H1 (cell line): ENCODE results near the gene FBXO5.

Experiments
- CHD2 ChIP-seq: IDR thresholded peaks from 2 replicates; pipeline ENCODE4 v1.6.1; 2012; ENCODE audit warnings: low read length, improper control_type of control experiment
- EP300 ChIP-seq, 2 experiments: IDR thresholded peaks; 1 replicate in 1 of 2; 2 replicates in 1 of 2; pipeline ENCODE4 v1.6.1; 2011 to 2012; ENCODE audit warnings: low read depth in 2 of 2, low read length in 2 of 2, mild to moderate bottlenecking in 2 of 2, borderline replicate concordance in 1 of 2, inconsistent platforms in 1 of 2, moderate library complexity in 1 of 2
- EZH2 ChIP-seq: fragments of 200-600 bp; sonication (generic); IDR thresholded peaks from 2 replicates; pipeline ENCODE4 v1.7.1; 2012; ENCODE audit warnings: low read depth, mild to moderate bottlenecking, moderate library complexity, low read length, inconsistent platforms; ENCODE audit not compliant: severe bottlenecking
- KDM1A ChIP-seq: fragments of 200-600, 300-600 bp; sonication (generic); IDR thresholded peaks from 2 replicates; pipeline ENCODE4 v1.7.1; 2016; ENCODE audit warnings: mild to moderate bottlenecking, low read length, borderline replicate concordance
- NANOG ChIP-seq: IDR thresholded peaks from 2 replicates; pipeline ENCODE4 v1.6.1; 2011; ENCODE audit warnings: low read length, low read depth, mild to moderate bottlenecking, inconsistent platforms; ENCODE audit not compliant: insufficient read depth, poor library complexity, severe bottlenecking
- POLR2A ChIP-seq, 2 experiments: IDR thresholded peaks; 1 replicate in 1 of 2; 2 replicates in 1 of 2; pipeline ENCODE4 v1.6.1; 2011; ENCODE audit warnings: low read depth in 2 of 2, low read length in 2 of 2, mild to moderate bottlenecking in 2 of 2; ENCODE audit errors: control extremely low read depth in 1 of 2
- RAD21 ChIP-seq, 2 experiments: IDR thresholded peaks in 1 of 2; conservative IDR thresholded peaks in 1 of 2; 2 replicates each; pipeline ENCODE4 v1.6.1; 2011; ENCODE audit warnings: low read depth in 2 of 2, low read length in 2 of 2, improper control_type of control experiment in 1 of 2, inconsistent platforms in 1 of 2, mild to moderate bottlenecking in 1 of 2, moderate library complexity in 1 of 2
- SP1 ChIP-seq: IDR thresholded peaks from 2 replicates; pipeline ENCODE4 v1.6.1; 2011; ENCODE audit warnings: low read depth, low read length
- TF ChIP-seq, protein P1 (sequence below), 3 experiments: IDR thresholded peaks; 1 replicate in 2 of 3; 2 replicates in 1 of 3; pipeline versions ENCODE4 v1.5.1 to v1.6.1; 2011; ENCODE audit warnings: low read length in 3 of 3, mild to moderate bottlenecking in 3 of 3, inconsistent platforms in 2 of 3, low read depth in 1 of 3, moderate library complexity in 1 of 3; ENCODE audit not compliant: insufficient read depth in 1 of 3; ENCODE audit errors: control extremely low read depth in 1 of 3
- TF ChIP-seq, protein P2 (sequence below): IDR thresholded peaks from 2 replicates; pipeline ENCODE4 v1.6.1; 2012; ENCODE audit warnings: inconsistent platforms
- TF ChIP-seq, protein P3 (sequence below): IDR thresholded peaks from 2 replicates; pipeline ENCODE4 v1.6.1; 2011; ENCODE audit warnings: low read depth, mild to moderate bottlenecking, low read length; ENCODE audit not compliant: insufficient read depth

DNA sequence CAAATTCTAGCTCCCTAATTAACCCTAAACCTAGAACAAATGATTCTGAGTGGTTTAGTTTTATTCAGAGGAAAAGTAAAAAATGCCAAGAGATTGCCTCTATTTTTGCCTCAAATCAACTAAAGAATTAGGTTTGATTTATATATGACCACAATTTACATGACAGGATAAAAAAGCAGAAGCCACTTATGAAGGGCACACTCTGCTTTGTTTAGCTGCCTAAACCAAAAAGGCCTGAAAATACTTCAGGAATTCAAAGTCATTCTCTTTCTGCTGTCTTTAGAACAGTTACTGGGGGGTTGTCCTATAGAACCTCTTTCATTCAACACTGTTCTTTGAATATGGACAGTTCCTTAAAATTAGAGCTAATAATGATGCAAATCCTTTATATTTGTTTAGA is 5.3 kb downstream of the FBXO5 start:
- TF ChIP-seq, protein P1, sequence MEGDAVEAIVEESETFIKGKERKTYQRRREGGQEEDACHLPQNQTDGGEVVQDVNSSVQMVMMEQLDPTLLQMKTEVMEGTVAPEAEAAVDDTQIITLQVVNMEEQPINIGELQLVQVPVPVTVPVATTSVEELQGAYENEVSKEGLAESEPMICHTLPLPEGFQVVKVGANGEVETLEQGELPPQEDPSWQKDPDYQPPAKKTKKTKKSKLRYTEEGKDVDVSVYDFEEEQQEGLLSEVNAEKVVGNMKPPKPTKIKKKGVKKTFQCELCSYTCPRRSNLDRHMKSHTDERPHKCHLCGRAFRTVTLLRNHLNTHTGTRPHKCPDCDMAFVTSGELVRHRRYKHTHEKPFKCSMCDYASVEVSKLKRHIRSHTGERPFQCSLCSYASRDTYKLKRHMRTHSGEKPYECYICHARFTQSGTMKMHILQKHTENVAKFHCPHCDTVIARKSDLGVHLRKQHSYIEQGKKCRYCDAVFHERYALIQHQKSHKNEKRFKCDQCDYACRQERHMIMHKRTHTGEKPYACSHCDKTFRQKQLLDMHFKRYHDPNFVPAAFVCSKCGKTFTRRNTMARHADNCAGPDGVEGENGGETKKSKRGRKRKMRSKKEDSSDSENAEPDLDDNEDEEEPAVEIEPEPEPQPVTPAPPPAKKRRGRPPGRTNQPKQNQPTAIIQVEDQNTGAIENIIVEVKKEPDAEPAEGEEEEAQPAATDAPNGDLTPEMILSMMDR (IDR thresholded peaks at IDR 0.05; ENCODE audit: control extremely low read depth in 1 of 3, insufficient read depth in 1 of 3, low read depth in 1 of 3, low read length in 3 of 3): no peak
- TF ChIP-seq EZH2 (no peak), SP1 (no peak), NANOG (no peak), KDM1A (no peak), POLR2A (IDR thresholded peaks at IDR 0.05; ENCODE audit: control extremely low read depth in 1 of 2, low read depth in 2 of 2, low read length in 2 of 2) (no peak), RAD21 (IDR thresholded peaks at IDR 0.05 in 1 of 2, conservative IDR thresholded peaks at IDR 0.05 in 1 of 2; ENCODE audit: low read depth in 2 of 2, low read length in 2 of 2) (no peak), CHD2 (no peak), EP300 (IDR thresholded peaks at IDR 0.05; ENCODE audit: borderline replicate concordance in 1 of 2, low read depth in 2 of 2, low read length in 2 of 2) (no peak)
- TF ChIP-seq, protein P2, sequence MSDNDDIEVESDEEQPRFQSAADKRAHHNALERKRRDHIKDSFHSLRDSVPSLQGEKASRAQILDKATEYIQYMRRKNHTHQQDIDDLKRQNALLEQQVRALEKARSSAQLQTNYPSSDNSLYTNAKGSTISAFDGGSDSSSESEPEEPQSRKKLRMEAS: no peak
- TF ChIP-seq, protein P3, sequence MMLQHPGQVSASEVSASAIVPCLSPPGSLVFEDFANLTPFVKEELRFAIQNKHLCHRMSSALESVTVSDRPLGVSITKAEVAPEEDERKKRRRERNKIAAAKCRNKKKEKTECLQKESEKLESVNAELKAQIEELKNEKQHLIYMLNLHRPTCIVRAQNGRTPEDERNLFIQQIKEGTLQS: no peak
